Measurements from ENCODE around the gene AMBRA1.

AMBRA1 gene

DNA sequence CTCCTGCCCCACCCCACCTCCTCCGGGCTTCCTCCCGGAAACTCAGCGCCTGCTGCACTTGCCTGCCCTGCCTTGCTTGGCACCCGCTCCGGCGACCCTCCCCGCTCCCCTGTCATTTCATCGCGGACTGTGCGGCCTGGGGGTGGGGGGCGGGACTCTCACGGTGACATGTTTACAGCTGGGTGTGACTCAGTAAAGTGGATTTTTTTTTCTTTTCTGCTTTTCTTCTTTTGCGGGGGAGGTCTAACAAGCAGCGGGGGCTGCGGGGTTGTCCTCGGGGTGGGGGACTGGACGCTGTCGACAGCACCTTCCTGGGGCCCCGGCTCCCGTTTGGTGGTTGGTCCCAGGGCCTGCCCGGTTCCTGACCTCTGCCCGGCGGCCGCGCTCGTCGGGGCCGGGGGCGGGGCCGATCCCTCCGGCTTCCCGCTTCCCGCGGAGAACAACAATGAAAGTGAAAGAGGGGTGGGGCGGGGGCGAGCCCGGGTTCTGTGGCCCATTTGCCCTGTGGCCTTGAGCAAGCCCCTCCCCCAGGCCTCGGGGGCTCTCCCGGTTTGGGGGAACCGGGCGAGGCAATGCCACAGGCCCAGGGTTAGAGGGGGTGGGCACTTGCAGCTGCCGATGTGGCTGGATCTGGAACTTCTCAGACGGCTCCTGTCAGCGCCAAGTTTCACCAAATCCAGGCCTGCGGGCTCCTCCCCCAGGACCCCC is 213.3 kb downstream of the AMBRA1 start:
- TF ChIP-seq YY1 (IDR thresholded peaks at IDR 0.05; ENCODE audit: low read depth) (no peak), CEBPB (IDR thresholded peaks at IDR 0.05) (no peak), FOXM1 (IDR thresholded peaks at IDR 0.05; ENCODE audit: borderline replicate concordance, low read depth) (no peak), TEAD4 (IDR thresholded peaks at IDR 0.05) (no peak), TCF12 (IDR thresholded peaks at IDR 0.05; ENCODE audit: low read depth) (peak; percentile 57), EGR1 (IDR thresholded peaks at IDR 0.05) (peak; percentile 80), TAF1 (IDR thresholded peaks at IDR 0.05; ENCODE audit: low read depth) (no peak), NFIC (IDR thresholded peaks at IDR 0.05) (no peak), CREB1 (IDR thresholded peaks at IDR 0.05; ENCODE audit: low read depth) (no peak), EP300 (IDR thresholded peaks at IDR 0.05; ENCODE audit: borderline replicate concordance) (no peak), ZBTB7A (IDR thresholded peaks at IDR 0.05; ENCODE audit: low read depth) (no peak), RAD21 (IDR thresholded peaks at IDR 0.05; ENCODE audit: low read depth) (no peak)
- TF ChIP-seq, protein P1, sequence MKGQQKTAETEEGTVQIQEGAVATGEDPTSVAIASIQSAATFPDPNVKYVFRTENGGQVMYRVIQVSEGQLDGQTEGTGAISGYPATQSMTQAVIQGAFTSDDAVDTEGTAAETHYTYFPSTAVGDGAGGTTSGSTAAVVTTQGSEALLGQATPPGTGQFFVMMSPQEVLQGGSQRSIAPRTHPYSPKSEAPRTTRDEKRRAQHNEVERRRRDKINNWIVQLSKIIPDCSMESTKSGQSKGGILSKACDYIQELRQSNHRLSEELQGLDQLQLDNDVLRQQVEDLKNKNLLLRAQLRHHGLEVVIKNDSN (IDR thresholded peaks at IDR 0.05), result no peak
- TF ChIP-seq, protein P2, sequence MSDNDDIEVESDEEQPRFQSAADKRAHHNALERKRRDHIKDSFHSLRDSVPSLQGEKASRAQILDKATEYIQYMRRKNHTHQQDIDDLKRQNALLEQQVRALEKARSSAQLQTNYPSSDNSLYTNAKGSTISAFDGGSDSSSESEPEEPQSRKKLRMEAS (IDR thresholded peaks at IDR 0.05), result peak; percentile 7; the same call in 1 of the 2 replicates
- TF ChIP-seq, protein P3, sequence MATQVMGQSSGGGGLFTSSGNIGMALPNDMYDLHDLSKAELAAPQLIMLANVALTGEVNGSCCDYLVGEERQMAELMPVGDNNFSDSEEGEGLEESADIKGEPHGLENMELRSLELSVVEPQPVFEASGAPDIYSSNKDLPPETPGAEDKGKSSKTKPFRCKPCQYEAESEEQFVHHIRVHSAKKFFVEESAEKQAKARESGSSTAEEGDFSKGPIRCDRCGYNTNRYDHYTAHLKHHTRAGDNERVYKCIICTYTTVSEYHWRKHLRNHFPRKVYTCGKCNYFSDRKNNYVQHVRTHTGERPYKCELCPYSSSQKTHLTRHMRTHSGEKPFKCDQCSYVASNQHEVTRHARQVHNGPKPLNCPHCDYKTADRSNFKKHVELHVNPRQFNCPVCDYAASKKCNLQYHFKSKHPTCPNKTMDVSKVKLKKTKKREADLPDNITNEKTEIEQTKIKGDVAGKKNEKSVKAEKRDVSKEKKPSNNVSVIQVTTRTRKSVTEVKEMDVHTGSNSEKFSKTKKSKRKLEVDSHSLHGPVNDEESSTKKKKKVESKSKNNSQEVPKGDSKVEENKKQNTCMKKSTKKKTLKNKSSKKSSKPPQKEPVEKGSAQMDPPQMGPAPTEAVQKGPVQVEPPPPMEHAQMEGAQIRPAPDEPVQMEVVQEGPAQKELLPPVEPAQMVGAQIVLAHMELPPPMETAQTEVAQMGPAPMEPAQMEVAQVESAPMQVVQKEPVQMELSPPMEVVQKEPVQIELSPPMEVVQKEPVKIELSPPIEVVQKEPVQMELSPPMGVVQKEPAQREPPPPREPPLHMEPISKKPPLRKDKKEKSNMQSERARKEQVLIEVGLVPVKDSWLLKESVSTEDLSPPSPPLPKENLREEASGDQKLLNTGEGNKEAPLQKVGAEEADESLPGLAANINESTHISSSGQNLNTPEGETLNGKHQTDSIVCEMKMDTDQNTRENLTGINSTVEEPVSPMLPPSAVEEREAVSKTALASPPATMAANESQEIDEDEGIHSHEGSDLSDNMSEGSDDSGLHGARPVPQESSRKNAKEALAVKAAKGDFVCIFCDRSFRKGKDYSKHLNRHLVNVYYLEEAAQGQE (IDR thresholded peaks at IDR 0.05; ENCODE audit: low read depth), result no peak

DNA sequence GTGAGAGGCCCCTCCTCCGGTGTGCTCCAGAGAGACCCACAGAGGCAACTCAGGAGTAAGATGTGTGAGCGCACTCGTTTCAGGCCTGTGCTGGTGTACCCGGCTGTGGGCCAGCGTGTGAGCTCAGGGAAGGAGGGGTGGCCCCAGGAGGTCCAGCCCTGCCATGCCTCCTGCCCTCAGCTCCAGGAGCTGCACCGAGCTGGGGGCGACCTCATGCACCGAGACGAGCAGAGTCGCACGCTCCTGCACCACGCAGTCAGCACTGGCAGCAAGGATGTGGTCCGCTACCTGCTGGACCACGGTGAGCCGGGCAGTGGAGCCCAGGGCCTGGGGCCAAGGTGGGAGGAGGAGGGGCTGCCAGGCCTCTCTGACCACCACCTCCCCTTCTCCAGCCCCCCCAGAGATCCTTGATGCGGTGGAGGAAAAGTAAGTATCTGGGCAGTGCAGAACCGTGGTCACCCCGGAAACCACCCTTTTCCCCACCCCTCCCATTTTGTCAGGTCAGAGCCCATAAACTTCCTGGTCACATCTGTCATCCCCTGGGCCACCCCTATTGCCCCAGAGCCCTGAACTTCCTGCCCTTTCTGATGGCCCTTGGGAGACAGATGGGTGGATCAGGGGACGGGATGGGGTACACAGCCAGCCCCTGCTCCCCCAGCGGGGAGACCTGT is 214.9 kb downstream of the AMBRA1 start:
- TF ChIP-seq, protein P1 (IDR thresholded peaks at IDR 0.05), result no peak
- TF ChIP-seq YY1 (IDR thresholded peaks at IDR 0.05; ENCODE audit: low read depth) (no peak), CEBPB (IDR thresholded peaks at IDR 0.05) (no peak), EGR1 (IDR thresholded peaks at IDR 0.05) (no peak), ZBTB7A (IDR thresholded peaks at IDR 0.05; ENCODE audit: low read depth) (no peak), FOXM1 (IDR thresholded peaks at IDR 0.05; ENCODE audit: borderline replicate concordance, low read depth) (no peak), NFIC (IDR thresholded peaks at IDR 0.05) (no peak), RAD21 (IDR thresholded peaks at IDR 0.05; ENCODE audit: low read depth) (no peak), TEAD4 (IDR thresholded peaks at IDR 0.05) (no peak), TAF1 (IDR thresholded peaks at IDR 0.05; ENCODE audit: low read depth) (no peak), EP300 (IDR thresholded peaks at IDR 0.05; ENCODE audit: borderline replicate concordance) (no peak), TCF12 (IDR thresholded peaks at IDR 0.05; ENCODE audit: low read depth) (no peak)
- TF ChIP-seq, protein P2 (IDR thresholded peaks at IDR 0.05), result no peak
- TF ChIP-seq, protein P3 (IDR thresholded peaks at IDR 0.05; ENCODE audit: low read depth), result no peak

DNA sequence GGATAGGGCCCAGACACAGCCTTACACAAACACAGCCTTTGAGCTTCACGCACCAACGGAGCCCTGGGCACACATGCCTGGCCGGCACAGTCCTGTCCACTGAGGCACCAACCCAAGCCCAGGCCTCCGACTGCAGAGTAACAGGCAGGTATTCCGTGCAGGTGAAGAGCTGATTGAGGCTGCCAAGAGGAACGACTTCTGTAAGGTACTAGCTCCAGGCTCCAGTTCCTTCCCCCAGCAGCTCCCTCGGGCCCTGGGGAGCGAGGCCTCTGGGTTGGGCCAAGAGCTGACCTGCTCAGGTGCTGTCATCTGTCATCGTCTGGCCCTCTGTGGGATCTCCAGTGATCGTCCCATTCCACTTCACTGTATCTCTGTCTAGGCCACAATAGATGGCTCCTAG is 215.5 kb downstream of the AMBRA1 start:
- TF ChIP-seq CEBPB (IDR thresholded peaks at IDR 0.05), result no peak
- TF ChIP-seq, protein P2 (IDR thresholded peaks at IDR 0.05), result no peak
- TF ChIP-seq TEAD4 (IDR thresholded peaks at IDR 0.05), result no peak
- TF ChIP-seq YY1 (IDR thresholded peaks at IDR 0.05; ENCODE audit: low read depth), result no peak
- TF ChIP-seq EGR1 (IDR thresholded peaks at IDR 0.05), result no peak
- TF ChIP-seq, protein P3 (IDR thresholded peaks at IDR 0.05; ENCODE audit: low read depth), result no peak
- no peak for TF ChIP-seq EP300 (IDR thresholded peaks at IDR 0.05; ENCODE audit: borderline replicate concordance)
- TF ChIP-seq CREB1 (IDR thresholded peaks at IDR 0.05; ENCODE audit: low read depth), result no peak
- no peak for TF ChIP-seq RAD21 (IDR thresholded peaks at IDR 0.05; ENCODE audit: low read depth)
- TF ChIP-seq ZBTB7A (IDR thresholded peaks at IDR 0.05; ENCODE audit: low read depth), result no peak
- no peak for TF ChIP-seq TAF1 (IDR thresholded peaks at IDR 0.05; ENCODE audit: low read depth)
- TF ChIP-seq, protein P1 (IDR thresholded peaks at IDR 0.05), result no peak
- no peak for TF ChIP-seq NFIC (IDR thresholded peaks at IDR 0.05)
- no peak for TF ChIP-seq TCF12 (IDR thresholded peaks at IDR 0.05; ENCODE audit: low read depth)
- no peak for TF ChIP-seq FOXM1 (IDR thresholded peaks at IDR 0.05; ENCODE audit: borderline replicate concordance, low read depth)

Measured in Ishikawa (cell line).